Measurements from ENCODE around the gene YJEFN3. TPM values are rescaled to one million over a fixed set of nuclear protein-coding genes. Genes with fewer than 3 reads are reported as not detected.

YJEFN3 gene
- total RNA-seq, 4 donors from 2014 or later: 0.08 to 0.57 (median 0.15) TPM

DNA sequence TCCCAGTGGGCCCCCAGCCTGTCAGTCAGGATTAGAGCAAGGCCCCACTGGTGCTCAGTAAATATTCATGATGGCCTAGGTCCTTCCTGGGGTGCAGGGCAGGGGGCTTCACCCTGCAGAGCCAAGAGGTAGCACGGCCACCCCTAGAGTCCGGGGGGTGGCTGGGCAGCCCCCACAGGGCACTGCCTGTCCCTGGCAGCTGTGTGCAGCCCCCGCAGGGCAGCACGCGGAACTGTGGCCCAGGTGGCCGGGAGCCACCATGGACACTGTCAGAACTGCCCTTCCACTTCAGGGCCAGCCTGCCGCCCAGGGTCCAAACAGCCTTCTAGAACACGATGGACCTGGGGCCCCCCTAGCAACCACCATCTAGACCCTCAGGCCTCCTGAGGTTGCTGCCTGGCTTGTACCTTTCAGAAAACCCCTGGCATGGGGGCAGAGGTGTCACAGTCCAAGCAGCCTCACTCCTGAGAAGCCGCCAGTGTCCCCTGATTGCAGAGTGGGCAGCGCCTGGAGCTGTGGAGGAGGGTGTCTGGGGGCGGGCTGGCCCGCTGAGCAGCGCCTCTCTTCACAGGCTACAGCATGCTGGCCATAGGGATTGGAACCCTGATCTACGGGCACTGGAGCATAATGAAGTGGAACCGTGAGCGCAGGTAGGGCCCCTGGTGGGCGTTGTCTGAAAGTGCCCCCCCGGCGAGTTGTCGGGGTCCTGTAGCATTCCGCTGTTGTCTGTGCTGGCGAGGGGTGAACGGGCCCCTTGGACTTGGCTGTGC lies 2.9 kb upstream of the YJEFN3 start:
- Histone ChIP-seq H3K36me3 (peaks cover 12 to 67% (median 36%) of the 10 kb centered on the region in 3 donors), H3K4me1 (peaks cover 0 to 5% (median 0%) of the 10 kb centered on the region in 3 donors), H3K27ac (no peak overlapping the region), H3K9me3 (no peaks in the 10 kb centered on the region), H3K27me3 (no peaks in the 10 kb centered on the region), H3K4me3 (no peak overlapping the region)
- TF ChIP-seq POLR2A (IDR thresholded peaks at IDR 0.05): no peak
- TF ChIP-seq, protein P1, sequence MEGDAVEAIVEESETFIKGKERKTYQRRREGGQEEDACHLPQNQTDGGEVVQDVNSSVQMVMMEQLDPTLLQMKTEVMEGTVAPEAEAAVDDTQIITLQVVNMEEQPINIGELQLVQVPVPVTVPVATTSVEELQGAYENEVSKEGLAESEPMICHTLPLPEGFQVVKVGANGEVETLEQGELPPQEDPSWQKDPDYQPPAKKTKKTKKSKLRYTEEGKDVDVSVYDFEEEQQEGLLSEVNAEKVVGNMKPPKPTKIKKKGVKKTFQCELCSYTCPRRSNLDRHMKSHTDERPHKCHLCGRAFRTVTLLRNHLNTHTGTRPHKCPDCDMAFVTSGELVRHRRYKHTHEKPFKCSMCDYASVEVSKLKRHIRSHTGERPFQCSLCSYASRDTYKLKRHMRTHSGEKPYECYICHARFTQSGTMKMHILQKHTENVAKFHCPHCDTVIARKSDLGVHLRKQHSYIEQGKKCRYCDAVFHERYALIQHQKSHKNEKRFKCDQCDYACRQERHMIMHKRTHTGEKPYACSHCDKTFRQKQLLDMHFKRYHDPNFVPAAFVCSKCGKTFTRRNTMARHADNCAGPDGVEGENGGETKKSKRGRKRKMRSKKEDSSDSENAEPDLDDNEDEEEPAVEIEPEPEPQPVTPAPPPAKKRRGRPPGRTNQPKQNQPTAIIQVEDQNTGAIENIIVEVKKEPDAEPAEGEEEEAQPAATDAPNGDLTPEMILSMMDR (IDR thresholded peaks at IDR 0.05): no peak
- intact Hi-C loops (cut with DNase I): no loop called here
- no peak for DNase-seq
- WGBS, 2 donors: 79 to 100% methylated on average over 3 to 9 of the region's 23 CpGs

DNA sequence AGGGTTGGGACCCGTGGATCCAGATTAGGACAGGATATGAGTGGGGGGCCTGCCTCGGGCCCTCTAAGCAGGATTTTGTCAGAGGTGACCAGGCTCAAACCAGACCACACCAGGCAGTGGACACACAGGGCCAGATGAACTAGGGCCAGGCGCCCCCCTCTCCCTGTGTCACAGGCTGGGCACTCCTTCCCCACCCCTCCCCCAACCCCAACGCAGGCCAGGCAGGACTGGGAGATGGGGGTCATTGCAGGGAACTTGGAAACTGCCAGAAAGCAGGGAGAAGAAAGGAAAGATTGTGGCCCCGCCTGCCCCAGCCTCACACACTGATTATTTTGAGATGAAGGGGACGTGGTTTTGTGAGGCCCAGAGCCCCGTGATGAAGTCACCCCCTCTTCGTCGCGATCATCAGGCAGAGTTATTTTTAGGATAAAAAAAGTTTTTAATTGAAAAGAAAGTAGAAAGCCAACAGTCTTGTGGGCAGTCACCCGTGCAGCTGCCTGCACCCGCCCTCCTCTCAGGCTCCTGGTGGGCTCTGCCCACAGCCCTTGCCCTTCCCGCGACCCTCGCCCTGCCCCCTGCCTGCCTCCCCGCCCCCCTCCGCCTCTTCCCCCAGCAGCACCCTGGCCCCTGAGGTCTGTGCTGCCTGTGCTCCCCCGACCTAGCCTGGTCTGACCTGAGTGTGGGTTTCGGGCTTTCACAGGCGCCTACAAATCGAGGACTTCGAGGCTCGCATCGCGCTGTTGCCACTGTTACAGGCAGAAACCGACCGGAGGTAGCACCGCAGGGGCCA lies 1.9 kb upstream of the YJEFN3 start:
- Histone ChIP-seq H3K27me3 (no peaks in the 10 kb centered on the region), H3K4me1 (peaks cover 0 to 5% (median 0%) of the 10 kb centered on the region in 3 donors), H3K36me3 (peaks cover 12 to 64% (median 36%) of the 10 kb centered on the region in 3 donors), H3K9me3 (no peaks in the 10 kb centered on the region), H3K27ac (no peak overlapping the region), H3K4me3 (no peak overlapping the region)
- intact Hi-C loops (cut with DNase I): no loop called here
- TF ChIP-seq, protein P1 (IDR thresholded peaks at IDR 0.05): no peak
- no peak for TF ChIP-seq POLR2A (IDR thresholded peaks at IDR 0.05)
- no peak for DNase-seq
- WGBS, 2 donors: 69 to 71% methylated on average over 9 to 10 of the region's 28 CpGs

DNA sequence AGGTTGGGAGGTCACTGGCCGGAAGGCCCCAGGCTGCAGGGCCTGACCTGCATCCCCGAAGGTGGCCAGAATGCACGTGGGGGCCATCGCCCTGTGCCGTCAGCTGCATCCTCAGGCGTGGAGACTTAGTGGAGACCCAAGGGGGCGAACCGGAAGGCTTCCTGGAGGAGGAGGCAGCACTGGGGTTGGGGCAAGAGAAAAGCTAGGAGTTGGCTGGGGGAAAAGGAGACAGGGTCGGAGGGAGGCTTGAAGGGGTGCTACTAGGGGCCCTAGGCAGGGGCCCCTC lies 1.4 kb upstream of the YJEFN3 start:
- no peak for DNase-seq
- H3K4me3 ChIP-seq: no peak overlapping the region
- no peak overlapping the region for H3K27ac ChIP-seq
- H3K36me3 ChIP-seq: peaks cover 12 to 64% (median 36%) of the 10 kb centered on the region in 3 donors
- TF ChIP-seq, protein P1 (IDR thresholded peaks at IDR 0.05): no peak
- no peak for TF ChIP-seq POLR2A (IDR thresholded peaks at IDR 0.05)
- WGBS, 2 donors: 83 to 100% methylated on average over 3 to 4 of the region's 9 CpGs
- peaks cover 2 to 10% (median 4%) of the 10 kb centered on the region in 3 donors for H3K4me1 ChIP-seq
- H3K27me3 ChIP-seq: no peaks in the 10 kb centered on the region
- H3K9me3 ChIP-seq: no peaks in the 10 kb centered on the region
- intact Hi-C loops (cut with DNase I): no loop called here

DNA sequence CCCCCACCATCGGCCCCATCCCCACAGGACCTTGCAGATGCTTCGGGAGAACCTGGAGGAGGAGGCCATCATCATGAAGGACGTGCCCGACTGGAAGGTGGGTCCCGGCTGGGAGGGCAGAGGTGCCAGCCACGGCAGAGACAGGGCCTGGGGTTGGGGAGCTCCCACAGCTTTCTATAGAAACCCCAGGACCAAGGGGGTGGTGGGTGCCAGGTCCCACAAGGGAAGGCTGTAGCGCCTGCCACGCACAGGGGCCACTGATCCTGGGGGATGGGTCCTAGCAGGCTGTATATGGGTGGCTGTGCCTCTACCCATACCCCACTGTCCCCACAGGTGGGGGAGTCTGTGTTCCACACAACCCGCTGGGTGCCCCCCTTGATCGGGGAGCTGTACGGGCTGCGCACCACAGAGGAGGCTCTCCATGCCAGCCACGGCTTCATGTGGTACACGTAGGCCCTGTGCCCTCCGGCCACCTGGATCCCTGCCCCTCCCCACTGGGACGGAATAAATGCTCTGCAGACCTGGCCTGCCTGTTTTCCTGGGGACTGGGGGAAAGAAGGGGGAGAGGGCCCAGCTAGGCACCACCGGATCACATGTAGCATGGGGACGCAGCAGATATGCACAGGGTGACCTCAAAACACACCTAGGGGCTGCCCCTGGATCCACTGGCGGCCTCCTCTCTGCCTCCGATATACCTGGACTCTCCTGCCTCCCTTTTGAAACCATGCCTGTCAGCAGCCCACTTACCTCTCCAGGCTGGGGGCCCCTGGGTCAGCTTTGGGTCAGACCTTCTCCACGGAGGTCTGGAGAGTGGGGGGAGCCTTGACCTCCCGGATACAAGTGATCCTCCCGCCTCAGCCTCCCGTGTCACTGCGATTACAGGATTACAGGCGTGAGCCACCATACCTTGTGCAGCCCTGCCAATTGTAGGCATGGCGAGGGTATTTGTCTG lies 761 bp upstream of the YJEFN3 start:
- Histone ChIP-seq H3K27ac (no peak overlapping the region), H3K4me1 (peaks cover 6 to 14% (median 6%) of the 10 kb centered on the region in 3 donors), H3K4me3 (no peak overlapping the region), H3K9me3 (no peaks in the 10 kb centered on the region), H3K27me3 (no peaks in the 10 kb centered on the region), H3K36me3 (peaks cover 12 to 64% (median 36%) of the 10 kb centered on the region in 3 donors)
- intact Hi-C loops (cut with DNase I): no loop called here
- WGBS, 2 donors: 88 to 90% methylated on average over 9 to 10 of the region's 27 CpGs
- no peak for DNase-seq
- no peak for TF ChIP-seq POLR2A (IDR thresholded peaks at IDR 0.05)
- TF ChIP-seq, protein P1 (IDR thresholded peaks at IDR 0.05): no peak

All from esophagus squamous epithelium (tissue), 5 donors.